AG04450 (cell line): ENCODE results near the gene PRR33. TPM values are rescaled to one million over a fixed set of nuclear protein-coding genes. Genes with fewer than 3 reads are reported as not detected.

ENCODE experiments used
- CTCF ChIA-PET: fragments of 300-600, 350-600 bp; formaldehyde crosslinking; extraction: SDS; loops from one replicate; lab custom pipeline; 2022; ENCODE audit warnings: antibody characterized with exemption, inconsistent platforms; lab: Charles Lee
- POLR2A ChIA-PET: fragments of 350-600 bp; formaldehyde crosslinking; extraction: SDS; loops from one replicate; lab custom pipeline; 2021; ENCODE audit warnings: antibody characterized with exemption, inconsistent platforms; lab: Yijun Ruan, JAX
- DNase-seq: peaks from one replicate; pipeline ENCODE4 v3.0.0-alpha.2; 2011; ENCODE audit warnings: low read depth, low spot score
- H3K27ac ChIP-seq: one replicate; pipeline ENCODE4 v1.5.1; 2012; ENCODE audit warnings: low read depth, low read length, control low read depth
- H3K27me3 ChIP-seq: one replicate; pipeline ENCODE4 v1.6.0; 2012; ENCODE audit warnings: low read length; ENCODE audit not compliant: control insufficient read depth, insufficient read depth
- H3K4me3 ChIP-seq: 2 replicates; pipeline ENCODE4 v1.5.1; 2011; ENCODE audit warnings: mild to moderate bottlenecking, low read depth, low read length, control low read depth
- H3K9me3 ChIP-seq: 2 replicates; pipeline ENCODE4 v1.5.1; 2012; ENCODE audit warnings: low read length; ENCODE audit not compliant: control insufficient read depth, insufficient read depth
- polyA plus RNA-seq: library from polyadenylated mRNA; depleted of rRNA; stranded (reverse); fragments of >200 nt; gene quantifications from 2 replicates; pipeline ENCODE4 v1.2.3, GENCODE V29; 2011
- TF ChIP-seq, protein P1 (sequence below): IDR thresholded peaks from 2 replicates; pipeline ENCODE4 v1.5.1; 2011; ENCODE audit warnings: low read depth, low read length, control low read depth, inconsistent platforms

Gene PRR33
- polyA plus RNA-seq, 1 experiment, result not detected

DNA sequence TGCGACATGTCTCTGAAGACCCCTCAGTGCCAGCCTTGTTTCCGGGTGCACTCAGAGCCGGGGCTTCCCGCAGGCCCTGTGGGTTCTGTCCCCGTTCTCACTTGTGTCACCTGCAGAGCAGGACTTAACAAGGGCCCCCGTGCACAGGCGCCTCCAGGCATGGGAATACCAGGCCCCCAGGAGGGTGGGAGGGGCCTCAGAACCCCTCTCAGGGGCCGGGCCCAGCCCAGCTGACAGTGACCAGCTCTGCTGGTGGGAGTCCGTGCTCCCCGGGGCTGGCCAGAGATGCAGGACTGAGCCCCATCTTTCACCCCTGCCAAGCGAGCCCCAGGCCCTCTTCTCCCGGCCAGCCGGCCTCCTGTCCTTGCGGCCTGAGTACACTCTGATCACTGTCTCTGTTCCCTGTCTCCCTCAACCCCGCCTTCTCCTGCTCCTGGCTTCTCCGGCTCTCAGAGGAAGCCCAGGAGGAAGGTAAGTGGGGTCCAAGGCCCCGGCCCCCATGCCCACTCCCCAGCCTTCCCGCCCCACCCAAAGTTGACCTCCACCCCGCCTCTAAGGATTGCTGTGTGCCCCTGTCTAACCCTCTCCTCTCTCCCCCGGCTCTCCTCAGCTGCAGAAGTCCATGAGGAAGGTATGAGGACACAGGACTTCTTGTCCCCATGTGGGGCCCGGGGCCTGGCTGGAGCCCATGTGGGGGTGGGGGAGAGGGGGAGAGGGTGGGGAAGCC, 33.1 kb upstream of the PRR33 start:
- Histone ChIP-seq H3K9me3 (no peaks in the 10 kb centered on the region; the same call in 1 of the 2 replicates), H3K27ac (no peak overlapping the region), H3K4me3 (no peak overlapping the region), H3K27me3 (peaks cover 16% of the 10 kb centered on the region)
- TF ChIP-seq, protein P1, sequence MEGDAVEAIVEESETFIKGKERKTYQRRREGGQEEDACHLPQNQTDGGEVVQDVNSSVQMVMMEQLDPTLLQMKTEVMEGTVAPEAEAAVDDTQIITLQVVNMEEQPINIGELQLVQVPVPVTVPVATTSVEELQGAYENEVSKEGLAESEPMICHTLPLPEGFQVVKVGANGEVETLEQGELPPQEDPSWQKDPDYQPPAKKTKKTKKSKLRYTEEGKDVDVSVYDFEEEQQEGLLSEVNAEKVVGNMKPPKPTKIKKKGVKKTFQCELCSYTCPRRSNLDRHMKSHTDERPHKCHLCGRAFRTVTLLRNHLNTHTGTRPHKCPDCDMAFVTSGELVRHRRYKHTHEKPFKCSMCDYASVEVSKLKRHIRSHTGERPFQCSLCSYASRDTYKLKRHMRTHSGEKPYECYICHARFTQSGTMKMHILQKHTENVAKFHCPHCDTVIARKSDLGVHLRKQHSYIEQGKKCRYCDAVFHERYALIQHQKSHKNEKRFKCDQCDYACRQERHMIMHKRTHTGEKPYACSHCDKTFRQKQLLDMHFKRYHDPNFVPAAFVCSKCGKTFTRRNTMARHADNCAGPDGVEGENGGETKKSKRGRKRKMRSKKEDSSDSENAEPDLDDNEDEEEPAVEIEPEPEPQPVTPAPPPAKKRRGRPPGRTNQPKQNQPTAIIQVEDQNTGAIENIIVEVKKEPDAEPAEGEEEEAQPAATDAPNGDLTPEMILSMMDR, result no peak
- ChIA-PET CTCF (no interaction called here), POLR2A (no interaction called here)
- DNase-seq, result no peak

GRCh38 chr11:1924181-1924580, 32.5 kb upstream of the PRR33 start:
- TF ChIP-seq, protein P1, result no peak
- no peaks in the 10 kb centered on the region; the same call in 1 of the 2 replicates for H3K9me3 ChIP-seq
- peaks cover 16% of the 10 kb centered on the region for H3K27me3 ChIP-seq
- no peak for DNase-seq
- ChIA-PET POLR2A (no interaction called here), CTCF (no interaction called here)
- H3K27ac ChIP-seq, result no peak overlapping the region
- no peak overlapping the region for H3K4me3 ChIP-seq

DNA sequence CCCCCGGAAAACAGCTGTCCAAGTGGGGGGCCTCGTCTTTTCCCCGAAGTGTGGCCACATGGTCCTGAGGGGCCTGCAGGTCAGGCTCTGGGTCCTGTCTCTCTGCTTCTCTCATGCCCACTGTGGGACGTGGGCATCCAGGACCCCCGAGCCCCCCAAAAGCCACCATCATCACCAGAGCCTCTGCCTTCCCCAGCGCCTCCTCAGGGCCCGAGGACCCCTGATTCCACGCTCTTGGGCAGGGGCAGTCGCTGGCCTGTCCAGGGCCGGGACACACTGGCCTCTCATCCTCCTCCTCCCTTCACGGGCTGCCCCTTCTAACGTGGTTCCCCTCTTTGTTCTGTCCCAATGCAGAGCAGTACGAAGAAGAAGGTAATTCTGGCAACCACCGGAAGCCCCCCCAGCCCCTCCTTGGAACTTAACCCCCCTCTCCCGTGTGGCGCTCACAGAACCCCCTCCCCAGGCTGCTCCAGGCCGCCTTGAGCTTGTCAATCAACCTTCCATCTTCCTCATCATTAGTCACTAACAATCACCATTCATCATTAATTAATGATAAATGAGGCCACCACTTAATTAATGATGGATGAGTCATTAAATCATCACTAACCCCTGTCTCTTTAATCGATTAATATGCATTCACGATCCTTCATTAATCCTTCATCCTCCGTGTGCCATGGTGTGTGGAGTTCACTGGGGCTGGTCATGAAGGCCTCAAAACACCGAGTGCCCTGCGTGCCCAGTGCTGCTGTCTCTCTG, 31.7 kb upstream of the PRR33 start:
- TF ChIP-seq, protein P1, result no peak
- ChIA-PET POLR2A (no interaction called here), CTCF (no interaction called here)
- DNase-seq, result no peak
- H3K9me3 ChIP-seq, result no peaks in the 10 kb centered on the region; the same call in 1 of the 2 replicates
- H3K27ac ChIP-seq, result no peak overlapping the region
- peaks cover 16% of the 10 kb centered on the region for H3K27me3 ChIP-seq
- no peak overlapping the region for H3K4me3 ChIP-seq

DNA sequence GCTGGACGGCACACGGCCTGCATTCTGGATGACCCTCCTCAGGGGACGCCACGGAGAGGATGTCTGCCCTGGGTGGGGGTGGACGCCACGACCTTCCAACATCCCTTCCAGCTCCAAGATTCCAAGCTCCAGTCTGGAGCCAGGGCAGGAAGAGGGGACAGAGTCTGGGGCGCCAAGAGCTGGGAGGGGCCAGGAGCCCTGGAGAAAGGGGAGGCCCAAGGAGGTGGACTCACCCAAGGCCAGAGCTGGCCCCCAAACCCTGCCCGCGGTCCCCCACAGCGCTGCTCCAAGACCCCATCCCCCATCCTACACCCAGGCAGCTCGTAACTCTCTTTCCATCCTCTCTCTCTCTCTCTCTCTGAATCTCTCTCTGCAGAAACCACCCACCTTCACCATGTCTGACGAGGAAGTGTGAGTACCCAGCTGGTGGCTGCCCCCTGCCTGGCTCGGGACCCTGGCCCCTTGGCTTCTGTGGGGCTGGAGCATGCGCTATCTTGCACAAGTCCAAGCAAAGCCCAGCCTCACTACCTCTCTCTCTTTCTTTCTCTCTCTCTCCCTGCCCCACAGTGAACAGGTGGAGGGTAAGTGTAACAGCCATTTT, 30.9 kb upstream of the PRR33 start:
- CTCF ChIA-PET, result interaction anchor here (1.8 kb wide), 1 partner anchor 40 kb away, joined by 8 read pairs; no protein-coding TSS in a partner anchor
- H3K9me3 ChIP-seq, result no peaks in the 10 kb centered on the region; the same call in 1 of the 2 replicates
- no peak overlapping the region for H3K27ac ChIP-seq
- H3K27me3 ChIP-seq, result peaks cover 21% of the 10 kb centered on the region
- DNase-seq, result no peak
- TF ChIP-seq, protein P1, result no peak
- POLR2A ChIA-PET, result no interaction called here
- H3K4me3 ChIP-seq, result no peak overlapping the region
